Measurements from ENCODE around the gene SLIT1.

DNA sequence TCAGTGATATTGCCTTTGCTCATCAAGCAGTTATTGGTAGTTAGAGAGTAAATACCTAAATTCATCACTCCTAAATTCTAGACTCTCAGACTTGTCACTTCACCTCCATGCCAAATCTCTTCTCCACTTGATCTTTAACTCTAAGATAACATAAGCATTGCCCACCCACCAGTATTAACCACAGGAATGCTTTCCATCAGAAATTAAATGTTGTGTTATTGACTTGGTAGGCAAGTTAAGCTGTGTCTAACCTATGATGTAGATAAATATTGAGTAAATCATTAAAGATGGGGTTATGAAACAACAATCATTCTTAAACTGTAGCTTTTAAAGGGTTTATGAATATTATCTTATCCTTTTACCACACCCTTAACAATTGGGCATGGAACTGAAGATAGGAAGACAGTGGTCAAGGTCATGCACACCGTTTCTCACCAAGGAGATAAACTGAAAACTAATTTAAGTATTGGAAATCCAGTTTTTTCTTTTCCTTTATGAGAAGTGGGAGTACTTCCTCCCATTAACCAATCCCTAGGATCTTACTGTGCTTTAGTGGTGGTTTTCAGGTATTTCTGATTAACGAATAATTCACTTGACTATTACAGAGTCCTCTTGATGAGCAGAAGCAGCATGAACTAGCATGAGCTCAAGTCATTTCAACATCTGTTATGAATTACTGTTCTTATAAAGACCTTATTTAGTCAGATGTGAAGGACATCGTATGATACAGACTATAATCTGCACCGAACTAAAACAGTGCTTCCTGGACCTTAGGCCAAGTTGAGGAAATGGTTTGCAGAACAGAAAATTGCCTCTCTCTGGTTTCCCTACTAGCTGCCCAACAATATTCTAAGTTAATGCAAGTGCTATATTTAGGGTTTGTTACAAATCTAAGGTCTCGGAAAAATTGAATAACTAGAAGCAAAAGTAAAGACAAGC lies 211.7 kb downstream of the SLIT1 start:
- TF ChIP-seq CTCF (optimal IDR thresholded peaks at IDR 0.05 in 1 of 3, IDR thresholded peaks at IDR 0.05 in 1 of 3, conservative IDR thresholded peaks at IDR 0.05 in 1 of 3; ENCODE audit: extremely low read depth in 1 of 3, insufficient read depth in 2 of 3, low read length in 3 of 3) (no peak), EZH2 (IDR thresholded peaks at IDR 0.05; ENCODE audit: low read length) (no peak)

Data from keratinocyte (primary cell).